ENCODE data around the gene SPTBN4.
"Not testable (repeated sequence)": the region's sequence is repeated elsewhere in the genome, so short reads cannot be mapped to it uniquely, and the experiment has no call there.

Gene SPTBN4

GRCh38 chr19:40471111-40471510 is 4.3 kb downstream of the SPTBN4 start:
- peaks cover 7% of the 10 kb centered on the region for H3K4me1 ChIP-seq (ENCODE audit: control insufficient read depth, insufficient read depth, low read length)
- no peak overlapping the region for H3K4me3 ChIP-seq (ENCODE audit: low read length)
- no peaks in the 10 kb centered on the region for H3K36me3 ChIP-seq (ENCODE audit: insufficient read depth, low read length)
- no peaks in the 10 kb centered on the region for H3K9me3 ChIP-seq (replicated peaks; ENCODE audit: low read length)
- H3K4me2 ChIP-seq (ENCODE audit: low read length): no peak overlapping the region
- H3K9ac ChIP-seq (ENCODE audit: low read depth, low read length): no peak overlapping the region
- peaks cover 7% of the 10 kb centered on the region for H3K27me3 ChIP-seq (ENCODE audit: control insufficient read depth, insufficient read depth, low read length)

GRCh38 chr19:40472516-40472915 is 5.7 kb downstream of the SPTBN4 start:
- H3K9ac ChIP-seq (ENCODE audit: low read depth, low read length): no peak overlapping the region
- no peak overlapping the region for H3K4me3 ChIP-seq (ENCODE audit: low read length)
- H3K36me3 ChIP-seq (ENCODE audit: insufficient read depth, low read length): no peaks in the 10 kb centered on the region
- H3K4me1 ChIP-seq (ENCODE audit: control insufficient read depth, insufficient read depth, low read length): no peaks in the 10 kb centered on the region
- H3K9me3 ChIP-seq (replicated peaks; ENCODE audit: low read length): no peaks in the 10 kb centered on the region
- H3K27me3 ChIP-seq (ENCODE audit: control insufficient read depth, insufficient read depth, low read length): no peaks in the 10 kb centered on the region
- no peak overlapping the region for H3K4me2 ChIP-seq (ENCODE audit: low read length)

- H3K9me3 ChIP-seq (replicated peaks; ENCODE audit: low read length): no peaks in the 10 kb centered on the region
- no peak overlapping the region for H3K4me3 ChIP-seq (ENCODE audit: low read length)
- H3K4me2 ChIP-seq (ENCODE audit: low read length): no peak overlapping the region
- H3K27me3 ChIP-seq (ENCODE audit: control insufficient read depth, insufficient read depth, low read length): peaks cover 3% of the 10 kb centered on the region
- H3K9ac ChIP-seq (ENCODE audit: low read depth, low read length): no peak overlapping the region
- no peaks in the 10 kb centered on the region for H3K4me1 ChIP-seq (ENCODE audit: control insufficient read depth, insufficient read depth, low read length)
- H3K36me3 ChIP-seq (ENCODE audit: insufficient read depth, low read length): no peaks in the 10 kb centered on the region
Measured at GRCh38 chr19:40474737-40475136, 7.9 kb downstream of the SPTBN4 start.

DNA sequence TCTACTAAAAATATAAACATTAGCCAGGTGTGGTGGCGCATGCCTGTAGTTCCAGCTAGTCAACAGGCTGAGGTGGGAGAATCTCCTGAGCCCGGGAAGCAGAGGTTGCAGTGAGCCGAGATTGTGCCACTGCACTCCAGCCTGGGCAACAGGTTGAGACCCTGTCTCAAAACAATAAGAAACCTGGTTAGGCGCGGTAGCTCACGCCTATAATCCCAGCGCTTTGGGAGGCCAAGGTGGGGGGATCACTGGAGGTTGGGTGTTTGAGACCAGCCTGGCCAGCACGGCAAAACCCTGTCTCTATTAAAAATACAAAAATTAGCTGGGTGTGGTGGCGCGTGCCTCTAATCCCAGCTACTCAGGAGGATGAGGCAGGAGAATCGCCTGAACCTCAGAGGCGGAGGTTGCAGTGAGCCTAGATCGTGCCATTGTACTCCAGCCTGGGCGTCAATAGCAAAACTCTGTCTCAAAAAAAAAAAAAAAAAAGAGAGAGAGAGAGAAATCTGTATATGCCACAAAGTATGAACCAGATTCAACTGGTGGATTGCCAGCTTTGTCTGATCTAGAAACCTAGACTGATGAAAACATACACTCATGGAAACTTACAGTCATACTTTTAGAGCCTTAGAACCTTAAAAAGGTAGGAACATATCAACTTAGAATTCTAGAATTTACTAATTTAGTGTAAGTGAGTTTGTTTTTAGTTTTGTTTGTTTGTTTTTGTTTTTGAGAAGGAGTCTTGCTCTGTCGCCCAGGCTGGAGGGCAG is 9.3 kb downstream of the SPTBN4 start:
- not testable (repeated sequence) for H3K36me3 ChIP-seq (ENCODE audit: insufficient read depth, low read length); H3K4me2 ChIP-seq (ENCODE audit: low read length); H3K4me3 ChIP-seq (ENCODE audit: low read length); H3K4me1 ChIP-seq (ENCODE audit: control insufficient read depth, insufficient read depth, low read length); H3K9me3 ChIP-seq (replicated peaks; ENCODE audit: low read length); H3K9ac ChIP-seq (ENCODE audit: low read depth, low read length); H3K27me3 ChIP-seq (ENCODE audit: control insufficient read depth, insufficient read depth, low read length)

DNA sequence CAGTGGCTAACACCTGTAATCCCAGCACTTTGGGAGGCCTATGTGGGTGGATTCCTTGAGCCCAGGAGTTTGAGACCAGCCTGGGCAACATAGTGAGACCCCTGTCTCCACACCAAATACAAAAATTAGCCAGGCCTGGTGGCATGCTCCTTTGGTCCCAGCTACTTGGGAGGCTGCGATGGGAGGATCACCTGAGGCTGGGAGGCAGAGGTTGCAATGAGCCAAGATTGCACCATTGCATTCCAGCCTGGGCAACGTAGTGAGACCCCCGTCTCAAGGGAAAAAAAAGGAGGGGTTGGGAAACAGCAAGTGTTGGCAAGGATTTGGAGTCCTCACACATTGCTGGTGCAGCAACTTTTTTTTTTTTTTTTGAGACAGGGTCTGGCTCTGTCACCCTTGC is 19.2 kb downstream of the SPTBN4 start:
- H3K9ac ChIP-seq (ENCODE audit: low read depth, low read length): no peak overlapping the region
- H3K36me3 ChIP-seq (ENCODE audit: insufficient read depth, low read length): no peaks in the 10 kb centered on the region
- no peak overlapping the region for H3K4me2 ChIP-seq (ENCODE audit: low read length)
- peaks cover 14% of the 10 kb centered on the region for H3K27me3 ChIP-seq (ENCODE audit: control insufficient read depth, insufficient read depth, low read length)
- H3K9me3 ChIP-seq (replicated peaks; ENCODE audit: low read length): no peaks in the 10 kb centered on the region
- H3K4me3 ChIP-seq (ENCODE audit: low read length): no peak overlapping the region
- H3K4me1 ChIP-seq (ENCODE audit: control insufficient read depth, insufficient read depth, low read length): no peaks in the 10 kb centered on the region

- Histone ChIP-seq H3K4me3 (ENCODE audit: low read length) (no peak overlapping the region), H3K9ac (ENCODE audit: low read depth, low read length) (no peak overlapping the region), H3K36me3 (ENCODE audit: insufficient read depth, low read length) (no peaks in the 10 kb centered on the region), H3K4me2 (ENCODE audit: low read length) (no peak overlapping the region), H3K27me3 (ENCODE audit: control insufficient read depth, insufficient read depth, low read length) (peaks cover 16% of the 10 kb centered on the region), H3K9me3 (replicated peaks; ENCODE audit: low read length) (no peaks in the 10 kb centered on the region), H3K4me1 (ENCODE audit: control insufficient read depth, insufficient read depth, low read length) (no peaks in the 10 kb centered on the region)
Measured at GRCh38 chr19:40489882-40490230, 23.1 kb downstream of the SPTBN4 start.

DNA sequence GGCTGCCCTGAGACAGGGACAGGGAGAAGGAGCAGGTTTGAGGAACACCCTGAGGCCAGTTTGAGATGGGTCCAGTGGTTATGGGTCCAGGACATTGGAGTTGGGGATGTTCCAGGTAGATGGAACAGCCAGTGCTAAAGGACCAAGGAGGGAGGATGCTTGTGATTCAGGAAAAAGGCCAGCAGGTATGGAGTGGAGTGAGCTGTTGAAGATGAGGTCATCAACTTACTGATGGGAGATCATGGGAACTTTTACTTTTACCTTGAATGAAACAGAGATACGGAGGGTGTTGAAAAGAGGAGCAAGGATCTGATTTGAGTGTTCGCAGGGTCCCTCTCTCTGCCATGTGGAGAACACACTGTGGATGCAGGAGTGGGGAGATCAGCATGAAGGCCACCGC is 25.5 kb downstream of the SPTBN4 start:
- Histone ChIP-seq H3K9ac (ENCODE audit: low read depth, low read length) (no peak overlapping the region), H3K36me3 (ENCODE audit: insufficient read depth, low read length) (no peaks in the 10 kb centered on the region), H3K27me3 (ENCODE audit: control insufficient read depth, insufficient read depth, low read length) (peaks cover 16% of the 10 kb centered on the region), H3K9me3 (replicated peaks; ENCODE audit: low read length) (no peaks in the 10 kb centered on the region), H3K4me2 (ENCODE audit: low read length) (no peak overlapping the region), H3K4me1 (ENCODE audit: control insufficient read depth, insufficient read depth, low read length) (no peaks in the 10 kb centered on the region), H3K4me3 (ENCODE audit: low read length) (no peak overlapping the region)

GRCh38 chr19:40493778-40494177 is 27.0 kb downstream of the SPTBN4 start:
- no peaks in the 10 kb centered on the region for H3K4me1 ChIP-seq (ENCODE audit: control insufficient read depth, insufficient read depth, low read length)
- H3K9me3 ChIP-seq (replicated peaks; ENCODE audit: low read length): no peaks in the 10 kb centered on the region
- no peak overlapping the region for H3K4me2 ChIP-seq (ENCODE audit: low read length)
- no peak overlapping the region for H3K9ac ChIP-seq (ENCODE audit: low read depth, low read length)
- no peak overlapping the region for H3K4me3 ChIP-seq (ENCODE audit: low read length)
- H3K27me3 ChIP-seq (ENCODE audit: control insufficient read depth, insufficient read depth, low read length): peaks cover 16% of the 10 kb centered on the region
- H3K36me3 ChIP-seq (ENCODE audit: insufficient read depth, low read length): no peaks in the 10 kb centered on the region

DNA sequence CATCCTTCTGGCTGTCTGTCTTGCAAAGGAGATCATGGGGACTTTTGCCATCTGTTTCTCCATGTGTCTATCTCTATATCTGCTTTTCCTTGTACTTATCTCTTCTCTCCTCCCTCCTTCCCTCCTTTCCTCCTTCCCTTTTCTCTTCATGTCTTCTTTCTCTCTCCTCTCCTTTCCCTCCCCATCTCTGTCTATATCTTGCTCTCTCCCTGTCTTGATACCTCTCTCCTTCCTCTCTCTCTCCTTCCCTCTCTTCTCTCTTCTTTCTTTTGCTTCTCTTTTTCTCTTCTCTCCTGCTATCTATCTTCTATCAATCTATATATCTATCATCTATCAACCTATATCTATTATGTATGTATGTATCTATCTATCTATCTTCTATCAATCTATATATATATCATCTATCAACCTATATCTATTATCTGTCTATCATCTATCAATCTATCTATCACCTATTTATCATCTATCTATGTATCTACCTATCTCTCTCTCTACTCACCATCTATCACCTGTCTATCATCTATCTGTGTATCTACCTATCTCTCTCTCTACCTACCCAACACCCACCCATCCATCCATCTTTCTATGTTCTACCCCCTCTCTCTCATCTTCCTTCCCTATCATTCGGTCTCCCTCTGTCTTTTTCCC is 27.5 kb downstream of the SPTBN4 start:
- H3K36me3 ChIP-seq (ENCODE audit: insufficient read depth, low read length): no peaks in the 10 kb centered on the region
- H3K4me3 ChIP-seq (ENCODE audit: low read length): no peak overlapping the region
- no peaks in the 10 kb centered on the region for H3K9me3 ChIP-seq (replicated peaks; ENCODE audit: low read length)
- H3K4me1 ChIP-seq (ENCODE audit: control insufficient read depth, insufficient read depth, low read length): no peaks in the 10 kb centered on the region
- H3K9ac ChIP-seq (ENCODE audit: low read depth, low read length): no peak overlapping the region
- no peak overlapping the region for H3K4me2 ChIP-seq (ENCODE audit: low read length)
- H3K27me3 ChIP-seq (ENCODE audit: control insufficient read depth, insufficient read depth, low read length): peaks cover 16% of the 10 kb centered on the region

GRCh38 chr19:40497214-40497613 is 30.4 kb downstream of the SPTBN4 start:
- Histone ChIP-seq H3K36me3 (ENCODE audit: insufficient read depth, low read length) (no peaks in the 10 kb centered on the region), H3K4me3 (ENCODE audit: low read length) (no peak overlapping the region), H3K9me3 (replicated peaks; ENCODE audit: low read length) (no peaks in the 10 kb centered on the region), H3K4me1 (ENCODE audit: control insufficient read depth, insufficient read depth, low read length) (no peaks in the 10 kb centered on the region), H3K4me2 (ENCODE audit: low read length) (no peak overlapping the region), H3K9ac (ENCODE audit: low read depth, low read length) (no peak overlapping the region), H3K27me3 (ENCODE audit: control insufficient read depth, insufficient read depth, low read length) (peaks cover 17% of the 10 kb centered on the region)

DNA sequence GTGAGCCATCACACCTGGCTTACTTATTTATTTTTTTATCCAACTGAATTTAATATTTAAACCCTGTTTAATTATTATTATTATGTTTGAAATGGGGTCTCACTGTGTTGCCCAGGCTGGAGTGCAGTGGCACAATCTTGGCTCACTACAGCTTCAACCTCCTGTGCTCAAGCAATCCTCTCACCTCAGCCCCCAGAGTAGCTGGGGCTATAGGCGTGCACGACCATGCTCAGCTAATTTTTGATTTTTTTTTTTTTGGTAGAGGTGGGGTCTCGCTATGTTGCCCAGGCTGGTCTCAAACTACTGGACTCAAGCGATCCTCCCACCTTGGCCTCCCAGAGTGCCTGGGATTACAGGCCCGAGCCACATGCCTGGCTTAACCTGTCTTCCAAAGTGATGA is 32.5 kb downstream of the SPTBN4 start:
- no peaks in the 10 kb centered on the region for H3K9me3 ChIP-seq (replicated peaks; ENCODE audit: low read length)
- H3K27me3 ChIP-seq (ENCODE audit: control insufficient read depth, insufficient read depth, low read length): peaks cover 12% of the 10 kb centered on the region

More for the DNA sequence above, 32.5 kb downstream of the SPTBN4 start:
- Histone ChIP-seq H3K9ac (ENCODE audit: low read depth, low read length) (no peak overlapping the region), H3K4me3 (ENCODE audit: low read length) (no peak overlapping the region), H3K36me3 (ENCODE audit: insufficient read depth, low read length) (no peaks in the 10 kb centered on the region), H3K4me1 (ENCODE audit: control insufficient read depth, insufficient read depth, low read length) (no peaks in the 10 kb centered on the region), H3K4me2 (ENCODE audit: low read length) (no peak overlapping the region)
